ENCODE data around the gene MT3.
"Not testable (repeated sequence)": the region's sequence is repeated elsewhere in the genome, so short reads cannot be mapped to it uniquely, and the experiment has no call there.

MT3 gene

DNA sequence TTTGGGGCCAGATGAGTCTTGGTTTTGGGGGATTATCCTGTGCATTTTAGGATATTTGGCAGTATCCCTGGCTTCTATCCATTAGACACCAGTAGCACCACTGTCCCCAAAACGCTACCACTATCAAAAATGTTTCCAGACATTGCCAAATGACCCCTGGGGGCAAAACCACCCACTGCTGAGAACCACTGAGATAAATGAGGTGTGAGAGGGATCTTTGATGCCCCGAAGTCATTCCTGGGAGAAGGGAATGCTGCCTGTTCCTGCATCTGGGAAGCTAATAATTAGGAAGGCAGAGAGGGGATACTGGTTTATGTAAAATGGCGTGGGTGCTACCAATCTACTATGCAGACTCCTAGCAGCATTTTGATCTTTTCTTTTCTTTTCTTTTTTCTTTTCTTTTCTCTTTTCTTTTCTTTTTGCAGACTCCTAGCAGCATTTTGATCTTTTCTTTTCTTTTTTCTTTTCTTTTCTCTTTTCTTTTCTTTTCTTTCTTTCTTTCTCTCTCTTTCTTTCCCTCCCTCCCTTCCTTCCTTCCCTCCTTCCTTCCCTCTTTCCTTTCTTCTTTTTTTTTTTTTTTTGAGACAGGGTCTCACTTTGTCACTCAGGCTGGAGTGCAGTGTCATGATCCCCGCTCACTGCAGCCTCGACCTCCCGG is 8.8 kb upstream of the MT3 start:
- no peak for DNase-seq (ENCODE audit: low read depth, low spot score)

DNA sequence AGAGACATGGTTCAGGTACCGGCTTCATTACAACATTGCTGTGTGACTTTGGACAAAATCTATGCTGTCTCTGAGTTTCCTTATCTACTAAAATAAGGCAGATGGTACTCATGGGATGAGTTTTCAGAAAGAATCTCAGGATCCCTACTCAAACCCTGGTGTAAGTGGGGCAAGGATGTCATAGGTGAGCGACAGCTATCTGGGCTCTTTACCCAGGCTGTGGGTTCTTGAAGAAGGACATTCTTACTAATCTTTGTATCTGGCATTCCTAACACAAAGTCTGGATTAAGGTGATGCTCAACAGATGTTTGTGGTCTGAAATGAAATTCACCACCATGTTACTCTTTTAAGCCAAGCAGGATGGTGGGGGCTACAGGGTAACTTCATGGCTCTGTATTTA is 6.4 kb upstream of the MT3 start:
- DNase-seq (ENCODE audit: low read depth, low spot score) = not testable (repeated sequence)

GRCh38 chr16:56583351-56584168 is 5.8 kb upstream of the MT3 start:
- no peak for DNase-seq (ENCODE audit: low read depth, low spot score)

- DNase-seq (ENCODE audit: low read depth, low spot score) = no peak
These were observed 5.1 kb upstream of the MT3 start for GRCh38 chr16:56584276-56584675.

- DNase-seq (ENCODE audit: low read depth, low spot score) = no peak
These were observed 567 bp upstream of the MT3 start for GRCh38 chr16:56588781-56589140.

- no peak for DNase-seq (ENCODE audit: low read depth, low spot score)
These were observed 2.2 kb downstream of the MT3 start for GRCh38 chr16:56591377-56592060.

GRCh38 chr16:56593573-56594291 is 4.4 kb downstream of the MT3 start:
- DNase-seq (ENCODE audit: low read depth, low spot score) = no peak

- DNase-seq (ENCODE audit: low read depth, low spot score) = no peak
These were observed 4.9 kb downstream of the MT3 start for GRCh38 chr16:56594292-56594619.

- no peak for DNase-seq (ENCODE audit: low read depth, low spot score)
These were observed 11.2 kb downstream of the MT3 start for GRCh38 chr16:56600398-56600999.

GRCh38 chr16:56601325-56601724 is 12.0 kb downstream of the MT3 start:
- DNase-seq (ENCODE audit: low read depth, low spot score) = no peak

DNA sequence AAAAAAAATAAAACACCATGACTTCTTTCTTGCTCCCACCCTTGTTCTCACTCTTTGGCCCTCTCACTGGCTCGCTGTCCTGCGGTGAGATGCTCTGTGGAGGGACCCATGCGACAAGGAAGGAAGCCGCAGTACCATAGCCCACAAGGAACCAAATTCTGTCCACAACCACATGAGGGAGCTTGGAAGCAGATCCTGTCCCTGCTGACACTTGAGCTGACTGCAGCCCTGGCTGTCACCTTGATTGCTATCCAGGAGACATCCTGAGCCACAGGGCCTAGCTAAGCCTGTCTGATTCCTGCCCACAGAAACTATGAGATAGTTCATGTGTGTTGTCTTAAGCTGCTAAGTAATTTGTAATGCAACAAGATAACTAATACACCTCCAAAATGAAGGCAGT is 14.3 kb downstream of the MT3 start:
- DNase-seq (ENCODE audit: low read depth, low spot score) = no peak

GRCh38 chr16:56604966-56605365 is 15.6 kb downstream of the MT3 start:
- no peak for DNase-seq (ENCODE audit: low read depth, low spot score)

GRCh38 chr16:56605475-56605874 is 16.1 kb downstream of the MT3 start:
- DNase-seq (ENCODE audit: low read depth, low spot score) = no peak

GRCh38 chr16:56606071-56606475 is 16.7 kb downstream of the MT3 start:
- DNase-seq (ENCODE audit: low read depth, low spot score) = no peak

DNA sequence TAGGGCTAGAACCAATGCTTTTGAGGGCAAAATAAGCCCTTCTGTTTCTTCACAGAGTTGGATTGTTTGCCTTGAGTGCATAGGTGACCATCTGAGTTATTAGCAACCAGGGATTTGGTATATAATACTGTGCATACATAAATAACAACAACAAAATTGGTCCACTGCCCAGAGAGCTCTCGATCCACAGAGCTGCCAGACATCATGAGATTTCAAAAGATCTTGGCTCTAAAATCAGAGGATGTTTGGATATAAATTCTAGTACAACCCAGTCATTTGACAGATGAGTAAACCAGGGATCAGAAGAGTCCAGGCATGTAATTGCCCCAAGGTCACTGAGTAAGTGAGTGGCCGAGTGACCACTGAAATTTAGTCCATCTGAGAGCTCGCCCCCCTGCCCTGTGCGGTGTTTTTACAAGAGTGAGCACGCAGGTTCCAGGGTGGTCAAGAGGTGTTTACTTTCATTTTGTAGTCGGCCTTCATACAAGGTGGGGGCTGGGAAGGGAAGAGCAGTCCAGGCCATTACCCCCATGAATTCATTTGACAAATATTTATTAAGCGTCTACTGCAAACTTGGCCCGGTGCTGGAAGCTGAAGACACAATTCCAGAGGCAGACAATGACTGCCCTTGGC is 17.3 kb downstream of the MT3 start:
- DNase-seq (ENCODE audit: low read depth, low spot score) = no peak

- no peak for DNase-seq (ENCODE audit: low read depth, low spot score)
These were observed 17.8 kb downstream of the MT3 start for GRCh38 chr16:56607109-56607618.

DNA sequence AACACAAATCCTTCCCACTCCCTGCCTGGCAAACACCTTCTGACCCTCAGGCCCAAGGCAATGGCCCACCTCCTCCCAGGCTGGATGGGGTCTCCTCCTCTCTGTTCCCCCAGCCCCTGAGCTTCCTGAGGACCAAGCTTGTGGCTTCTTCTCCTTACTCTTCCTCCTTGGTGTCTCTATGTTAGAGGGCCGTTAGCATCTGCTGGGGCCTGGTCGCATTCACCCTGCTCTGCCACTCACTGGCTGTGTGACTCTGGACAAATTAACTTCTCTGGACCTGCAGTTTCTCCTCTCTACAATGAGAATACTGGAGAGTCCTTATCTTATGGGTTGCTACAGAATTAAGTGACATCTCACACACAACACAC is 18.3 kb downstream of the MT3 start:
- DNase-seq (ENCODE audit: low read depth, low spot score) = no peak

- peak; percentile 72 for DNase-seq (ENCODE audit: low read depth, low spot score)
These were observed 18.9 kb downstream of the MT3 start, which contains the start of gene MT2A for GRCh38 chr16:56608043-56608875. MT2A (plus strand) TSS chr16:56608584; CDS start chr16:56608656, 72 bp downstream.

DNA sequence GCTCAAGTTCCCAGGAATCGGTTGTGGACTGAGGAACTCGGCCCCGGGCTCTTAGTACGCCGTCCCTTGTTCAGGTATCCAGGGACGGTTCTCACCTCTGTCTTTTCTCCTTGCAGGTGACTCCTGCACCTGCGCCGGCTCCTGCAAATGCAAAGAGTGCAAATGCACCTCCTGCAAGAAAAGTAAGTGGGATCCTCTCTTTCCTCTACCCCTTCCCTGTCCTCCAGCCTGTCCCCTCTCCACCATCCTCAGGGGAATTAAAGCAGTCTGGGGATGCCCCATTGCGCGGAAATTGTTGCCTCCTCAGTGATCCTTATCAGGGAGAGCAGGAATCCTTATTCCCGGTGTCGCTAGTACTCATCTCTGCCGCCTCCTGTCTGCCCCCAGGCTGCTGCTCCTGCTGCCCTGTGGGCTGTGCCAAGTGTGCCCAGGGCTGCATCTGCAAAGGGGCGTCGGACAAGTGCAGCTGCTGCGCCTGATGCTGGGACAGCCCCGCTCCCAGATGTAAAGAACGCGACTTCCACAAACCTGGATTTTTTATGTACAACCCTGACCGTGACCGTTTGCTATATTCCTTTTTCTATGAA is 19.6 kb downstream of the MT3 start:
- DNase-seq (ENCODE audit: low read depth, low spot score) = no peak

GRCh38 chr16:56609463-56609921 is 20.2 kb downstream of the MT3 start:
- DNase-seq (ENCODE audit: low read depth, low spot score) = peak; percentile 66
